IMR-90 (cell line): ENCODE results near the gene C2orf49.

ENCODE experiments used
- CTCF ChIP-seq: conservative IDR thresholded peaks from 2 replicates; pipeline ENCODE4 v1.5.1; 2012; ENCODE audit warnings: mild to moderate bottlenecking, low read depth, low read length, improper control_type of control experiment
- POLR2A ChIP-seq: IDR thresholded peaks from 2 replicates; pipeline ENCODE4 v1.6.1; 2012; ENCODE audit warnings: mild to moderate bottlenecking, low read depth, low read length
- USF2 ChIP-seq: fragments of 150-350 bp; IDR thresholded peaks from 2 replicates; pipeline ENCODE4 v1.6.1; 2017; ENCODE audit warnings: mild to moderate bottlenecking, antibody characterized with exemption, low read length, low read depth

- TF ChIP-seq POLR2A (no peak), CTCF (no peak), USF2 (no peak)
These were observed 46.2 kb upstream of the C2orf49 start for GRCh38 chr2:105290981-105291660.
